NK-92 (cell line): ENCODE measurements around the gene VEZT.

Experiments used
- DNase-seq: peaks from one replicate; lab custom pipeline; 2025; ENCODE audit not compliant: unreplicated experiment; lab: John Stamatoyannopoulos, UW

The VEZT gene

DNA sequence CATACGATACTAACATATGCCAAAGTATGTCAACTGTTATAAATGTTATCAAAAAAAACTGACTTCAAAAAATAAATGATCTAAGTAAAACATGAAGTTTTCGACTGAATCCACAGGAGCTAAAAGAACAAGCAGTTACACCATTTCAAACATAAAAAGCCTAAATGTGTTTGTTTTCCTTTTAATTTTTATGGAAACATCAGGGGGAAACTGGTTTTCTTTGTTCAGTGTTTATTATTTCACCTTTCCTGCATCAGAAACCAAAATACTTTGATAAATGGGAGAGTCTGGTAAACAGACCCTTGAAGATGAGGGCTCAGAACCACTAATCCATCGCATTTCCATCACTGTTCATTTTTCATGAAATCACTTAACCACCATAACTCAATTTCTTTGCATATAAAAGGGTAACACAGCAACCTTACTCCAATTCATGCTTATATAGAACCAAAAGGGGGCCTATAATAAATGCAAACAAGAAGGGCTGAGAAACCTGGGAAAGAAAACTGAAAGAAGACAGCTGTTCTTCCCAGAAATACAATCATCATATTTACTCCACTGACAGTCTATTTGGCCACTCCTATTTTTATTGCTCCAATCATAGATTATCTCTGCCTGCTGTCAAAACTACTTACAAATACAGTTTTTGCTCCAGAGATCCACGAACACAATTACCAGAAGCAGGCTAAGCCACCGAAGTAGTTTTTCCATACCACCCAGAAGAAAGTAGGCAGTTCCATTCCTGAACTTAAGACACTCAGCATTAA lies 17.3 kb upstream of the VEZT start:
- DNase-seq: no peak

- no peak for DNase-seq
Observed at GRCh38 chr12:95201056-95201670, 16.4 kb upstream of the VEZT start.

GRCh38 chr12:95202691-95203486 lies 14.7 kb upstream of the VEZT start:
- no peak for DNase-seq

DNA sequence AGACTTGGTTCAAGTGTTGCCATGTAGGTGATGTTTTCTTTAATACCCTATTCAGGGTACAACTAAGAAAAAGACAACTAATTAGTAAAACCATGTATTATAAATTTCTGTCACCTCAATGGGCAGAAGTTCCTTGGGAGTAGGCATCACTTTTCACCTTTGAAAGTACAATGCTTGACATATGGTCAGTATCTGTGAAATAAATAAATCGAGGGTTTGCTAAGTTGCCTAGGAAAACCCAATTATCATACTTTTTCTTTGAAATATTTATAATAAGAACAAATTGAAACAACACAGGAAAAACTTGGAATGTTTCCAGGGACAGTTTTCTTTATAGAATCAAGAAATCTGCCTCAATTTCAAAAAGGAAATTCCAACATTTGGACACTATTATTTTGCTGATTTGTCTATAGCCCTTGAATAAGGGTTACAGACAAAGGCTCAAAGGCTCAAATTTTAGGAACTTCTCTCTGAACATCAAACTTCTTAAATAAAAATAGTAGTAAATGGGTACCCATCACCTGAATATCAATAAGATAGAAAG lies 14.0 kb upstream of the VEZT start:
- no peak for DNase-seq

- no peak for DNase-seq
Observed at GRCh38 chr12:95204141-95204866, 13.3 kb upstream of the VEZT start.

DNA sequence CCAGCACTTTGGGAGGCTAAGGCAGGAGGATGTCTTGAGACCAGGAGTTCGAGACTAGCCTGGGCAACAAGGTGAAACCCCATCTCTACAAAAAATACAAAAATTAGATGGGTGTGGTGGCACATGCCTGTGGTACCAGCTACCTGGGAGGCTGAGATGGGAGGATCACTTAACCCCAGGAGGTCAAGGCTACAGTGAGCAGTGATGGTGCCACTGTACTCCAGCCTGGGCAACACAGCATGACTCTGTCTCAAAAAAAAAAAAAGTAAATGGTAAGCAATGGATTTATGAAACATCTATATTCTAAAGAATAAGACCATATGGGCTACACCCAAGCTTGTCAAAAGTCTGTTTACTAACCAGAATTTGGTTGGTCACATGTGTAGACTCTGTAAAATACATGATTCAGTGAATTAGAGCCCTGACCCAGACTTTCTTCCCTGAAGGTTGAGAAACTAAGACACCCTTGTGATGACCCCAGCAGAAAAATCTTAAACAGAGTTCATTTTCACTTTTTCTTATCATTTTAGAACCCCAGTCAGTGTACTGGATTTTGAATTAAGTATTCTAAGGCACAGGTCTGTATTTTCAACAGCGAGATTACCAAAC lies 12.5 kb upstream of the VEZT start:
- no peak for DNase-seq

- no peak for DNase-seq
Observed at GRCh38 chr12:95205685-95206084, 11.9 kb upstream of the VEZT start.

- no peak for DNase-seq
Observed at GRCh38 chr12:95206916-95207315, 10.7 kb upstream of the VEZT start.

GRCh38 chr12:95207407-95207806 lies 10.2 kb upstream of the VEZT start:
- DNase-seq: no peak

GRCh38 chr12:95208678-95209077 lies 8.9 kb upstream of the VEZT start:
- DNase-seq: no peak

- no peak for DNase-seq
Observed at GRCh38 chr12:95212586-95212985, 5.0 kb upstream of the VEZT start.

GRCh38 chr12:95213119-95213518 lies 4.5 kb upstream of the VEZT start:
- DNase-seq: no peak

DNA sequence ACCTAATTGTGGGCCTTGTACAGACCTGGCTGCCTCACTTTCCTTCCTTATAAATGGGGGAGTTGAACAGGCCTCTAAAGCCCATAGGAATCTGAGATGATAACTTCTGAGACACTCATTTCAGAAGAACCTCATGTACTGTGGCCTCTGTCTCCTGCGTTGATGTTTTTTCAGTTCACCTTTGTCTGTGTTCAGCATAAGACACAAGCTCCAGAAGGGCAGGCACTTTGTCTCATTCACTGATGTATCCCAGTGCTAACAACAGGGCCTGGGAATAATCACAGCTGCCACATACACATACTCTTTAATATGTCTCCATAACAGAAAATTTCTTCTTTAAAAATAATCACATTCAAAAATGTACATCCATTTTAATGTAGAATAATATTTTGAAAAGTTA lies 3.7 kb upstream of the VEZT start:
- DNase-seq: no peak

DNA sequence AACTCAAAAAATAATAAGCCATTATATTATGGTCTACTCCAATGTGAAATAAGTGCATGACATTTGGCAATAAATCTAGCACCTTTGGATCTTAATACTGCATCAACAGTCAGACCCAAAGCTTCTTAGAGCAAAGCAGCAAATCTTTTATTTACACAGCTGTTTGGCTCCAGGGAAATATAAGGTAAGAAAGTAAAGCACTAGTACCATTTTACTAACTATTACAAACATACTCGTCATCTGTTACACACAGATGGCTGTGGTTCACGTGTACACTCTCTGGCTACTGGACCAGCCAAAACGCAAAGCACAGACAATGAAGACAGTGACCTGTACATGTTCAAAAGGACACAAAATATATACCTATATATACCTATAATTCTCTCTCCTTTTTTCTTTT lies 3.1 kb upstream of the VEZT start:
- DNase-seq: no peak

GRCh38 chr12:95215949-95216348 lies 1.7 kb upstream of the VEZT start:
- DNase-seq: no peak

GRCh38 chr12:95216711-95217376 lies 763 bp upstream of the VEZT start:
- DNase-seq: no peak

GRCh38 chr12:95218150-95219133 lies 835 bp downstream of the VEZT start:
- DNase-seq: no peak

GRCh38 chr12:95220190-95220589 lies 2.6 kb downstream of the VEZT start:
- DNase-seq: no peak

DNA sequence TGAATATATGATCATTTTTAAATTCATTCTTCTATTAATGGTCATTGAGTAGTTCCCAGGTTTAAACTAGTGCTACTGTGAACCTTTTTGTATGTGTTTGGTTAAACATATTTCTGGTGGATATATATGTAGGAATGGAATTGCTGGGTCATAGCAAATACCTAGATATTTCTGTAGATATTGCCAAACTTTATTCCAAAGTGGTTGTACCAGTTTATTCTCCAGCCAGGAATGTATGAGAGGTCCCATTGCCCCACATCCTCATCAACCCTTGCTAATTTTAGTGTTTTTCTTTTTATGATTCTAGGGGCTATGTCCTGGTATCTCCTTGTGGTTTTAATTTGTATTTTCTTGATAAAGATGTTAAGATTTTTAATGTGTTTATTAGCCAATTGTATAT lies 3.1 kb downstream of the VEZT start:
- DNase-seq: no peak
